Esophagus (tissue), 2 donors: ENCODE measurements around the gene NCAPH2. TPM values are rescaled to one million over a fixed set of nuclear protein-coding genes. Genes with fewer than 3 reads are reported as not detected.
A peak's percentile ranks its signal among the peaks of the same experiment; 100 is the strongest.

Experiments used
- H3K27ac ChIP-seq, 2 donors: one replicate each; pipeline ENCODE4 v1.5.1; 2013; ENCODE audit warnings: low read depth in 2 of 2, mild to moderate bottlenecking in 2 of 2, inconsistent platforms in 1 of 2, low read length in 1 of 2, moderate library complexity in 1 of 2
- H3K27me3 ChIP-seq, 2 donors: one replicate each; pipeline ENCODE4 v1.6.1; 2013; ENCODE audit warnings: low read length in 2 of 2, control low read depth in 1 of 2, mild to moderate bottlenecking in 1 of 2; ENCODE audit not compliant: insufficient read depth in 2 of 2, control insufficient read depth in 1 of 2
- H3K36me3 ChIP-seq, 2 donors: one replicate each; pipeline ENCODE4 v1.6.1; 2013; ENCODE audit warnings: low read length in 1 of 2; ENCODE audit not compliant: control insufficient read depth in 2 of 2, insufficient read depth in 2 of 2
- H3K4me1 ChIP-seq, 2 donors: one replicate each; pipeline ENCODE4 v1.6.1; 2013; ENCODE audit warnings: low read length in 1 of 2; ENCODE audit not compliant: control insufficient read depth in 2 of 2, insufficient read depth in 2 of 2
- H3K4me3 ChIP-seq, 2 donors: one replicate each; pipeline ENCODE4 v1.5.1; 2013; ENCODE audit warnings: low read length in 2 of 2, mild to moderate bottlenecking in 2 of 2, low read depth in 1 of 2, moderate library complexity in 1 of 2
- H3K9me3 ChIP-seq, 2 donors: one replicate each; pipeline ENCODE4 v1.6.1; 2013; ENCODE audit warnings: mild to moderate bottlenecking in 2 of 2, low read depth in 1 of 2, low read length in 1 of 2, moderate library complexity in 1 of 2; ENCODE audit not compliant: control insufficient read depth in 2 of 2, insufficient read depth in 1 of 2
- WGBS, 2 donors: extraction: QIAGEN DNeasy Blood & Tissue Kit; methylation state at CpG; one replicate each; pipeline ENCODE4 v1.1.7; 2013; 5-methylcytosine and 5-hydroxymethylcytosine counted together
- polyA plus RNA-seq, 2 donors: library from polyadenylated mRNA; stranded (reverse); fragments of 200-250 nt; gene quantifications; one replicate each; pipeline ENCODE4 v1.2.3, GENCODE V29; 2013
- donor health status: healthy with polysubstance abuse.
- donor health status: Bipolar disorder and iron deficiency.

Gene NCAPH2
- polyA plus RNA-seq, 2 donors, result 32.9 to 35.4 TPM

DNA sequence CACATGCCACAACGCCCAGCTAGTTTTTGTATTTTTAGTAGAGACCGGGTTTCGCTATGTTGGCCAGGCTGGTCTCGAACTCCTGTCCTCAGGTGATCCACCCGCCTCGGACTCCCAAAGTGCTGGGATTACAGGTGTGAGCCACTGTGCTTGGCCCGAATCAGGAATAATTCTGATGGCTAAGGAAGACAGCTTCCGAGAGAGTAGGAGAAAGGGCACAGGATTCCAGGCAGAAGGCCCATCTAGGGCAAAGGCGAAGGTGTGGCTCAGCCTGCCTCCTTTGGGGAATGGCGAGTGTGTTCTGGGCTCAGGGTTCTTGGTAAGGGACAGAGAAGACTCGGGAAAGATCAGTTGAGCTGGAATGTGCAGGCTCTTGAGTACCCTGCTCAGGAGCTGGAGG lies 56.3 kb downstream of the NCAPH2 start:
- no peaks in the 10 kb centered on the region for H3K27me3 ChIP-seq
- 88 to 92% methylated on average over 11 of the region's 11 CpGs for WGBS, 2 donors
- no peaks in the 10 kb centered on the region for H3K9me3 ChIP-seq
- no peak overlapping the region for H3K4me3 ChIP-seq
- peaks cover 0 to 3% of the 10 kb centered on the region in 2 donors for H3K36me3 ChIP-seq
- no peak overlapping the region for H3K27ac ChIP-seq
- H3K4me1 ChIP-seq, result peaks cover 2 to 3% of the 10 kb centered on the region in 2 donors

DNA sequence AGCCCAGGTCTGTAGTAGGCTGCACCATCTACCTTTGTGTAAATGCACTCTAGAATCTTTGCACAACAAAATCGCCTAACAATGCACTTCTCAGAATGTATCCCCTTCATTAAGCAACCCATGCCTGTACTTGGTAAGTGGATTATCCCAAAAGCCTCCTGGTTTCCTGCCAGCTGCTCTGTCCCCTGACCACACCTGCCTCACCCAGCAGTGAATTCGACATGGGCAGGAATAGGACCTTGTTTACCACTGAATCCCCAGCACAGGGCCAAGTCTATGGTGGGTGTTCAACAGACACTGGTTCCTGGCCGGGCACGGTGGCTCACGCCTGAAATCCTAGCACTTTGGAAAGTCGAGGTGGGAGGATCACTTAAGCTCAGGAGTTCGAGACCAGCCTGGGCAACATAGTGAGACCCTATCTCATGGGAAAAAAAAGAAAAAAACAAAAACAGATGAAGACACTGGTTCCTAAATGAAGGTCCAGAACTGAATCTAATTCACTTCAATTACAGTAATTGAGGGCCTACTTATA lies 59.8 kb downstream of the NCAPH2 start:
- peaks cover 0 to 27% of the 10 kb centered on the region in 2 donors for H3K36me3 ChIP-seq
- H3K9me3 ChIP-seq, result no peaks in the 10 kb centered on the region
- H3K27me3 ChIP-seq, result no peaks in the 10 kb centered on the region
- no peak overlapping the region for H3K4me3 ChIP-seq
- H3K4me1 ChIP-seq, result peaks cover 3 to 5% of the 10 kb centered on the region in 2 donors
- peak overlapping the region in 1 of 2 donors; percentile 32 for H3K27ac ChIP-seq
- 83 to 88% methylated on average over 7 of the region's 7 CpGs for WGBS, 2 donors

DNA sequence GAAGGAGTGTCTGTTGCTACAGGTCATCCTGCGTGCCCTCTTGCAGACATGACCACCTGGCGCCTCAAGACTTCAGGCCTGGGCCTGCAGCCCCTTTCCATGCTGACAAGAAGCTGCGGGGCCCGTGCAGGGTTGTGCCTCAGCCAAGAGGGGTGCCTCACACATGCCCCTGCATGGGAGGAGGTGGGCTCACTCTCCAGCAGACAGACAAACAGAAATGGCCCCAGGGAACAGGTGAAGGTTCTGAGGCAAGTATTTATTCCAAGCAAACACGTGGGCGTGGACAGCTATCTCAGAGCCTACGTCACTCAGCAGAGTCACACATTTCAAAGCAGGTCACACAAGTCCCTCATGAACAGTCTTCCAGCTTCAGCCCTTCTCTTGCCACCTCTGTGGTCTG lies 60.6 kb downstream of the NCAPH2 start:
- no peaks in the 10 kb centered on the region for H3K9me3 ChIP-seq
- peaks cover under 1 to 5% of the 10 kb centered on the region in 2 donors for H3K4me1 ChIP-seq
- H3K36me3 ChIP-seq, result peaks cover 0 to 34% of the 10 kb centered on the region in 2 donors
- WGBS, 2 donors, result 71 to 73% methylated on average over 7 of the region's 7 CpGs
- no peak overlapping the region for H3K4me3 ChIP-seq
- peak overlapping the region in 1 of 2 donors; percentile 9 for H3K27ac ChIP-seq
- H3K27me3 ChIP-seq, result no peaks in the 10 kb centered on the region

DNA sequence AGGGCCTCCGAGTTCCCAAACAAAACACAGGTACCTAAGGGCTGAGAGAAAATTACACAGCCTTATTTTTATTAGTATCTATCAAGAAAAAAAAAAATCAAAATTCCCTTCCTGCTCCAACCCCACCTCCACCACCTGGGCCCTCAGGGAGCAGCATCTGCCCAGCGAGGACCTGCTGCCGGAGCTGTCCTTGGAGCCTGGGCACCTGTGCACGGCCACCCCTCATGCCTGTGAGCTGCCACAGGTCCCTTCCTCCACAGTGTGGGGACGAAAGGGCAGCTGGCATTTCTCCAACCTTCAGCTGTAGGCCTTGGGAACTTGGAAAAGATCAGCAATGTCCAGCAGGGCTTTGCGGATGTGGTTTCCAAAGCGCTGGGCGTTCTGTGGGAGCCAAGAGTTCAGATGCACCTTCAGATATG lies 61.0 kb downstream of the NCAPH2 start:
- 55 to 83% methylated on average over 8 of the region's 8 CpGs for WGBS, 2 donors
- H3K27ac ChIP-seq, result peak overlapping the region in 1 of 2 donors; percentile 9
- H3K4me3 ChIP-seq, result no peak overlapping the region
- peaks cover 0 to 39% of the 10 kb centered on the region in 2 donors for H3K36me3 ChIP-seq
- H3K27me3 ChIP-seq, result no peaks in the 10 kb centered on the region
- no peaks in the 10 kb centered on the region for H3K9me3 ChIP-seq
- H3K4me1 ChIP-seq, result peaks cover 0 to 5% of the 10 kb centered on the region in 2 donors

DNA sequence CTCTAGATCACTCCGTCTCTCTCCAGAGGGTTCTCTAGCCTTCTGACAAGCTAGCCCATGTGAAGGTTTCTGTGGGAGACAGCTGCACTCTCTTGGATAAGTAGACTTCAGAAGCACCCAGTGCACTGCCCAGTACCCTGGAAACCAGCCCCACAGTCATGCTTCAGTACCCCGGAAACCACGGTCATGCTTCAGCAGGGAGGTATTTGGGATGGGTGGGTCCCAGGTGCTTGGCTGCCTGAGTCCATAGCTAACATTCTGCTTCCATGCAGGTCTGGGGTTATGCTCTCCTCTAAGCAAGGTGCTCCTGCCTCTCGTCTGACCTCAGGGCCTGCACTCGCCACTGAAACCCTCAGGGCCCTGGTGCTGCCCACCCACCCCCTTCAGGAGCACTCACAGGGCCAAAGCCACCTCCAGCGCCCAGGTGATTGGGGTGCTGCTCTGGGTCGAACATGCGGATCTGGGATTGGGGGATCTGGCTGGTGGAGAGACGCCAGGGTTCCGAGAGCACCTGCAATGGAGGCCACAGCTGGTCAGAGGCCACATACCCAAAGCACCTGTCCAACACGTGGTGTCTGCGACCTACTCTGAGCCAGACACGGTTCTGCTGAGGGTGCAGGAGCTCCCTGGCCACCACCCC lies 62.0 kb downstream of the NCAPH2 start:
- Histone ChIP-seq H3K9me3 (no peaks in the 10 kb centered on the region), H3K27ac (no peak overlapping the region), H3K4me1 (peaks cover 0 to 5% of the 10 kb centered on the region in 2 donors), H3K27me3 (no peaks in the 10 kb centered on the region), H3K36me3 (peaks cover 0 to 39% of the 10 kb centered on the region in 2 donors), H3K4me3 (no peak overlapping the region)
- WGBS, 2 donors, result 85 to 91% methylated on average over 13 of the region's 13 CpGs

DNA sequence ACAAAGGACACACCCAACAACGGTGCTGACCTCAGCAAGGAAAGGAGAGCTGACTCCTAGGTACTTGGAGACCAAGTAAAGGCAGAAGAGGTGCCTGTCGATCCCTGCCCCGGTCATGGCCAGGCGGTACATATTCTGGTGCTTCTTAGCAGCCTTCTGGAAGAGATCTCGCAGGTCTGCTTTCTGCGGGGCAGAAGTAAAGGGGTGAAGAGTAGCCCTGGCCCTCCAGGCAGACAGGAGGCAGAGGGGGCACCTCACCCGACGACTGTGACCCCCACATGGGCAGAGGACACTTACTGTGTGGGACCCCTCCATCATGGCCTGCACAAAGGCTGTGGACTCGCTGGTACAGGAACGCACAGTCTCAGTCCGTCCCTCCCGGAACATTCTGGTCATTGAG lies 62.8 kb downstream of the NCAPH2 start:
- Histone ChIP-seq H3K27ac (no peak overlapping the region), H3K4me3 (no peak overlapping the region), H3K9me3 (no peaks in the 10 kb centered on the region), H3K27me3 (no peaks in the 10 kb centered on the region), H3K36me3 (peaks cover 0 to 39% of the 10 kb centered on the region in 2 donors), H3K4me1 (peaks cover 0 to 5% of the 10 kb centered on the region in 2 donors)
- WGBS, 2 donors, result 91 to 92% methylated on average over 12 of the region's 12 CpGs

DNA sequence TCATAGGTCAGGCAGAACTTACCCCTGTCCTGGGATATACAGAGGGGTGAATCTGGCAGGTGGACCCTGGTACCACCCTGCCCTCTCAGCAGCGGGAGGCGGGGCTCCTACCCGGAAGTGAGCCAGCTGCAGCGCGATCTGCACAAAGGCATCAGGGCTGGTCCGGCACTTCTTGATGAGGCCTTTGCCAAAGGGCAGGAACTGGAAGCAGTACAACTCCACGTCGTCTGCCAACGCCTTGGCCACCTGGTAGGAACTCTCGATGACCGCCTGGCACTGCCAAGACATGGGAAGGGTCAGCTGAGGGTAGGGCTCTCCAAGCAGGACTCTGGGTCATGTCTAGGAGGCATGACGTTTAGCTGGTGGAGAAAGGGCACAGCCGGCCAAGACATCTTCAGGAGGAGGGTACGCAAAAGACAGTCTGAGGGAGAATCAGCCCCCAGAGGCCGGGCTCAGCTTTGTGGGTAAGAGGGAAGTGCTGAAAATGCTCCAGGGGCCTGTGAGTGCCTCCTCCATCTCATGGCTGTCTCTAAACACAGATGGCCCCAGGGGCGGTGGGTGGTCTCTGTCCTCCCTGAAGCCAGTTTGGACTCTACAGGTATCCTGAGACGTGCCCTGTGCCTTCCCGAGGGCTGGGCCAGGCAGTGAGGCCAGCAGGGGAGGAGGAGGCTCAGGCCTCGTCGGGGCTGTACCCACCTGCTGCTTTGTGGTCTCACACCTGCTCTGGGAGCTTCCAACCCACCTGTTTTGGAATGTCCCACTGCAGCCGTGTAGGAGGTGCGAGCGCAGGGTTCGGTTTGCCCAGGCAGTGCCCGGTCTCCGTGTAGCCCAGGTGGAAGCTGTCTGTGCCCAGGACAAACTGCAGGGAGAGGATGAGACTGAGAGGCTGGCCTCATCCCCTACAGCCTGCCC lies 63.5 kb downstream of the NCAPH2 start:
- Histone ChIP-seq H3K4me3 (no peak overlapping the region), H3K9me3 (no peaks in the 10 kb centered on the region), H3K27me3 (no peaks in the 10 kb centered on the region), H3K27ac (no peak overlapping the region), H3K36me3 (peaks cover 0 to 41% of the 10 kb centered on the region in 2 donors), H3K4me1 (peaks cover 0 to 5% of the 10 kb centered on the region in 2 donors)
- 84 to 86% methylated on average over 26 of the region's 26 CpGs for WGBS, 2 donors

DNA sequence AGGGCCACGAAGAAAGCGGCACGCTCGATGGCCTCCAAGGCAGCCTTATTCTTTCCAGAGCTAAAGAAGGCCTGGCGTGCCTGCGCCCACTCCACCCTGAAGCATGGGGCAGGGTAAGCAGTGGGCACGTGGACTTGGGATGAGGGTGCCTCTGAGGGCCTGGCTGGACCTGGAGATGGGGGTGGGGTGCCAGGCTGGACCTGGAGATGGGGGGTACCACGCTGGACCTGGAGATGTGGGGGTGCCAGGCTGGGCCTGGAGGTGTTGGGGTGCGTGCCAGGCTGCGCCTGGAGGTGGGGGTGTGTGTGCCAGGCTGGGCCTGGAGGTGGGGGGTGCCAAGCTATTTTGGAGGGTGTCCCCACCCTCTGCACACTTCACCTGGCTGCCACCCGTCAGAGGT lies 64.9 kb downstream of the NCAPH2 start:
- no peaks in the 10 kb centered on the region for H3K9me3 ChIP-seq
- 94 to 96% methylated on average over 11 of the region's 11 CpGs for WGBS, 2 donors
- H3K4me1 ChIP-seq, result peaks cover 0 to 5% of the 10 kb centered on the region in 2 donors
- peaks cover 0 to 44% of the 10 kb centered on the region in 2 donors for H3K36me3 ChIP-seq
- no peak overlapping the region for H3K27ac ChIP-seq
- no peak overlapping the region for H3K4me3 ChIP-seq
- no peaks in the 10 kb centered on the region for H3K27me3 ChIP-seq

DNA sequence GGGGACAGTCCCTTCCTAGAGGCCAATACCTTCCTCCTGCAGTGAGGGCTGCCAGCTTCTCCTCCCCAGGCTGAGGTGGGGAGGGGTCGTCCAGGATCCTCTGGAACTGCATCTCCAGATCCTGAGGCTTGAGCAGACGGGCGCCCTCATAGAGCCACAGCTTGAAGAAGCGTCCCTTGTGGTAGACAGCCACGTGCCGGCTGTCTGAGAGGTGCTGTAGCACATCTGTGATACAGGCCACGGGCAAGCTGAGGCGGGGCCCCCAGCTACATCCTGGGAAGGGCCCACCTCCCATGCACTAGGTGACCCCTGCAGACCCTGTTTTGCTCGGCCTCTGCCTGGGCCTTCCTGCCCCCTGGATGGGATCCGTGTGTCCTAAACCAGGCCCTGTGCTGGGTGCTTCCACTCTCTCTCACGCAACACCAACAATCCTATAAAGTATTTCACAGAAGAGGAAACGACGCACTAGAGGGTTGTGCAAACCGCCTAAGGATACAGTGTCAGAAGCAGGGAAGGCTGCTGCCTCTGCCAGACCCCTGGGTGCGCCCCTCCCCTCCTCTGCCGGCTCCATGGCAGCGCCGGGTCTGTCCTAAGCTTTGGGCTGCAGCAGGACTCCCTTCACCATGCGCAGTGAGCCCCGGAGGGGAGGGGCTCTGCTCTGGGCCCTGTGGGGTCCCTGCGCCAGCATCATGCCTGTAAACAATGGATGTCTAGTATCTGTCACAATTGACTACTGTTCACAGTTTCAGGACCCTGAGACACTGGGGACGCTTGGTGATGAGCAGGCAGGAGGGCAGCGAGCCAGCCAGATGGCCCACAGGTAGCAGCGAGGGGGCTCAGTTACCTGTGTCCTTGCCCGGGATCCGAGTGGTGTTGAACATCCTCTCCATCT lies 65.7 kb downstream of the NCAPH2 start:
- peaks cover 0 to 7% of the 10 kb centered on the region in 2 donors for H3K4me1 ChIP-seq
- H3K27me3 ChIP-seq, result no peaks in the 10 kb centered on the region
- 88 to 90% methylated on average over 22 to 26 of the region's 26 CpGs for WGBS, 2 donors
- H3K27ac ChIP-seq, result no peak overlapping the region
- no peaks in the 10 kb centered on the region for H3K9me3 ChIP-seq
- H3K4me3 ChIP-seq, result no peak overlapping the region
- H3K36me3 ChIP-seq, result peaks cover 0 to 45% of the 10 kb centered on the region in 2 donors
